ENCODE data around the gene PIGO.

PIGO gene

GRCh38 chr9:35059438-35059837, 37.0 kb downstream of the PIGO start:
- no peak overlapping the region for H3K4me3 ChIP-seq (ENCODE audit: low read length)
- H3K9me3 ChIP-seq (ENCODE audit: control insufficient read depth, low read depth, low read length): no peaks in the 10 kb centered on the region
- no peak overlapping the region for H3K27ac ChIP-seq (ENCODE audit: low read length)
- no peaks in the 10 kb centered on the region for H3K4me1 ChIP-seq (ENCODE audit: control insufficient read depth, low read depth, low read length)
- peaks cover 93% of the 10 kb centered on the region for H3K36me3 ChIP-seq (ENCODE audit: control insufficient read depth, low read depth, low read length)
- H3K27me3 ChIP-seq (ENCODE audit: control insufficient read depth, insufficient read depth, low read length): no peaks in the 10 kb centered on the region
- H3K9ac ChIP-seq (ENCODE audit: low read length): no peak overlapping the region

GRCh38 chr9:35057271-35057620, 39.1 kb downstream of the PIGO start:
- H3K9me3 ChIP-seq (ENCODE audit: control insufficient read depth, low read depth, low read length): no peaks in the 10 kb centered on the region
- H3K27ac ChIP-seq (ENCODE audit: low read length): no peak overlapping the region
- no peak overlapping the region for H3K4me3 ChIP-seq (ENCODE audit: low read length)
- no peak overlapping the region for H3K9ac ChIP-seq (ENCODE audit: low read length)
- H3K36me3 ChIP-seq (ENCODE audit: control insufficient read depth, low read depth, low read length): peaks cover 77% of the 10 kb centered on the region
- no peaks in the 10 kb centered on the region for H3K27me3 ChIP-seq (ENCODE audit: control insufficient read depth, insufficient read depth, low read length)
- H3K4me1 ChIP-seq (ENCODE audit: control insufficient read depth, low read depth, low read length): no peaks in the 10 kb centered on the region

GRCh38 chr9:35056571-35057270, 39.7 kb downstream of the PIGO start:
- no peak overlapping the region for H3K9ac ChIP-seq (ENCODE audit: low read length)
- H3K9me3 ChIP-seq (ENCODE audit: control insufficient read depth, low read depth, low read length): no peaks in the 10 kb centered on the region
- no peaks in the 10 kb centered on the region for H3K27me3 ChIP-seq (ENCODE audit: control insufficient read depth, insufficient read depth, low read length)
- H3K4me1 ChIP-seq (ENCODE audit: control insufficient read depth, low read depth, low read length): no peaks in the 10 kb centered on the region
- H3K4me3 ChIP-seq (ENCODE audit: low read length): no peak overlapping the region
- H3K27ac ChIP-seq (ENCODE audit: low read length): no peak overlapping the region
- peaks cover 75% of the 10 kb centered on the region for H3K36me3 ChIP-seq (ENCODE audit: control insufficient read depth, low read depth, low read length)

- Histone ChIP-seq H3K4me3 (ENCODE audit: low read length) (no peak overlapping the region), H3K4me1 (ENCODE audit: control insufficient read depth, low read depth, low read length) (no peaks in the 10 kb centered on the region), H3K27me3 (ENCODE audit: control insufficient read depth, insufficient read depth, low read length) (no peaks in the 10 kb centered on the region), H3K36me3 (ENCODE audit: control insufficient read depth, low read depth, low read length) (peaks cover 62% of the 10 kb centered on the region), H3K27ac (ENCODE audit: low read length) (no peak overlapping the region), H3K9ac (ENCODE audit: low read length) (no peak overlapping the region), H3K9me3 (ENCODE audit: control insufficient read depth, low read depth, low read length) (no peaks in the 10 kb centered on the region)
Measured at GRCh38 chr9:35054871-35055644, 41.3 kb downstream of the PIGO start.

GRCh38 chr9:35054185-35054835, 42.1 kb downstream of the PIGO start:
- Histone ChIP-seq H3K36me3 (ENCODE audit: control insufficient read depth, low read depth, low read length) (peaks cover 54% of the 10 kb centered on the region), H3K27me3 (ENCODE audit: control insufficient read depth, insufficient read depth, low read length) (no peaks in the 10 kb centered on the region), H3K9ac (ENCODE audit: low read length) (no peak overlapping the region), H3K27ac (ENCODE audit: low read length) (no peak overlapping the region), H3K4me3 (ENCODE audit: low read length) (no peak overlapping the region), H3K4me1 (ENCODE audit: control insufficient read depth, low read depth, low read length) (no peaks in the 10 kb centered on the region), H3K9me3 (ENCODE audit: control insufficient read depth, low read depth, low read length) (no peaks in the 10 kb centered on the region)

- Histone ChIP-seq H3K27ac (ENCODE audit: low read length) (no peak overlapping the region), H3K4me1 (ENCODE audit: control insufficient read depth, low read depth, low read length) (no peaks in the 10 kb centered on the region), H3K9ac (ENCODE audit: low read length) (no peak overlapping the region), H3K36me3 (ENCODE audit: control insufficient read depth, low read depth, low read length) (peaks cover 24% of the 10 kb centered on the region), H3K27me3 (ENCODE audit: control insufficient read depth, insufficient read depth, low read length) (no peaks in the 10 kb centered on the region), H3K4me3 (ENCODE audit: low read length) (no peak overlapping the region), H3K9me3 (ENCODE audit: control insufficient read depth, low read depth, low read length) (no peaks in the 10 kb centered on the region)
Measured at GRCh38 chr9:35051069-35051967, 45.1 kb downstream of the PIGO start.

- H3K27me3 ChIP-seq (ENCODE audit: control insufficient read depth, insufficient read depth, low read length): no peaks in the 10 kb centered on the region
- no peaks in the 10 kb centered on the region for H3K9me3 ChIP-seq (ENCODE audit: control insufficient read depth, low read depth, low read length)
- no peak overlapping the region for H3K4me3 ChIP-seq (ENCODE audit: low read length)
- no peak overlapping the region for H3K27ac ChIP-seq (ENCODE audit: low read length)
- H3K4me1 ChIP-seq (ENCODE audit: control insufficient read depth, low read depth, low read length): no peaks in the 10 kb centered on the region
- no peak overlapping the region for H3K9ac ChIP-seq (ENCODE audit: low read length)
- H3K36me3 ChIP-seq (ENCODE audit: control insufficient read depth, low read depth, low read length): peaks cover 8% of the 10 kb centered on the region
Measured at GRCh38 chr9:35048511-35048910, 47.9 kb downstream of the PIGO start.

- no peak overlapping the region for H3K27ac ChIP-seq (ENCODE audit: low read length)
- H3K27me3 ChIP-seq (ENCODE audit: control insufficient read depth, insufficient read depth, low read length): no peaks in the 10 kb centered on the region
- no peaks in the 10 kb centered on the region for H3K36me3 ChIP-seq (ENCODE audit: control insufficient read depth, low read depth, low read length)
- no peak overlapping the region for H3K4me3 ChIP-seq (ENCODE audit: low read length)
- no peaks in the 10 kb centered on the region for H3K9me3 ChIP-seq (ENCODE audit: control insufficient read depth, low read depth, low read length)
- H3K4me1 ChIP-seq (ENCODE audit: control insufficient read depth, low read depth, low read length): no peaks in the 10 kb centered on the region
- no peak overlapping the region for H3K9ac ChIP-seq (ENCODE audit: low read length)
Measured at GRCh38 chr9:35044071-35044470, 52.3 kb downstream of the PIGO start.

GRCh38 chr9:35042891-35043545, 53.4 kb downstream of the PIGO start:
- H3K27ac ChIP-seq (ENCODE audit: low read length): no peak overlapping the region
- no peak overlapping the region for H3K9ac ChIP-seq (ENCODE audit: low read length)
- no peaks in the 10 kb centered on the region for H3K4me1 ChIP-seq (ENCODE audit: control insufficient read depth, low read depth, low read length)
- no peaks in the 10 kb centered on the region for H3K36me3 ChIP-seq (ENCODE audit: control insufficient read depth, low read depth, low read length)
- no peaks in the 10 kb centered on the region for H3K9me3 ChIP-seq (ENCODE audit: control insufficient read depth, low read depth, low read length)
- H3K27me3 ChIP-seq (ENCODE audit: control insufficient read depth, insufficient read depth, low read length): no peaks in the 10 kb centered on the region
- H3K4me3 ChIP-seq (ENCODE audit: low read length): no peak overlapping the region

GRCh38 chr9:35042081-35042604, 54.2 kb downstream of the PIGO start:
- H3K9me3 ChIP-seq (ENCODE audit: control insufficient read depth, low read depth, low read length): no peaks in the 10 kb centered on the region
- H3K27me3 ChIP-seq (ENCODE audit: control insufficient read depth, insufficient read depth, low read length): no peaks in the 10 kb centered on the region
- no peak overlapping the region for H3K27ac ChIP-seq (ENCODE audit: low read length)
- no peak overlapping the region for H3K9ac ChIP-seq (ENCODE audit: low read length)
- H3K4me3 ChIP-seq (ENCODE audit: low read length): no peak overlapping the region
- H3K36me3 ChIP-seq (ENCODE audit: control insufficient read depth, low read depth, low read length): no peaks in the 10 kb centered on the region
- H3K4me1 ChIP-seq (ENCODE audit: control insufficient read depth, low read depth, low read length): no peaks in the 10 kb centered on the region
